ENCODE data around the gene MTMR2.
"Not testable (repeated sequence)": the region's sequence is repeated elsewhere in the genome, so short reads cannot be mapped to it uniquely, and the experiment has no call there.

Gene MTMR2

GRCh38 chr11:95888439-95888838 lies 35.5 kb downstream of the MTMR2 start:
- no peak for DNase-seq (ENCODE audit: low spot score)
- Mint-ChIP-seq H3K27ac (no peak overlapping the region), H3K36me3 (ENCODE audit: low read depth) (no peaks in the 10 kb centered on the region), H3K27me3 (ENCODE audit: low read depth) (no peaks in the 10 kb centered on the region), H3K4me3 (no peak overlapping the region), H3K4me1 (ENCODE audit: low read depth) (no peaks in the 10 kb centered on the region), H3K9me3 (no peaks in the 10 kb centered on the region)

GRCh38 chr11:95886462-95886861 lies 37.4 kb downstream of the MTMR2 start:
- no peak for DNase-seq (ENCODE audit: low spot score)
- no peaks in the 10 kb centered on the region for H3K4me1 Mint-ChIP-seq (ENCODE audit: low read depth)
- no peak overlapping the region for H3K27ac Mint-ChIP-seq
- H3K36me3 Mint-ChIP-seq (ENCODE audit: low read depth): peaks cover 3% of the 10 kb centered on the region
- no peak overlapping the region for H3K4me3 Mint-ChIP-seq
- H3K9me3 Mint-ChIP-seq: no peaks in the 10 kb centered on the region
- no peaks in the 10 kb centered on the region for H3K27me3 Mint-ChIP-seq (ENCODE audit: low read depth)

- H3K4me3 Mint-ChIP-seq: no peak overlapping the region
- no peaks in the 10 kb centered on the region for H3K4me1 Mint-ChIP-seq (ENCODE audit: low read depth)
- no peaks in the 10 kb centered on the region for H3K27me3 Mint-ChIP-seq (ENCODE audit: low read depth)
- H3K9me3 Mint-ChIP-seq: no peaks in the 10 kb centered on the region
- H3K36me3 Mint-ChIP-seq (ENCODE audit: low read depth): peaks cover 3% of the 10 kb centered on the region
- no peak for DNase-seq (ENCODE audit: low spot score)
- no peak overlapping the region for H3K27ac Mint-ChIP-seq
Measured at GRCh38 chr11:95884802-95885201, 39.1 kb downstream of the MTMR2 start.

- no peak overlapping the region for H3K27ac Mint-ChIP-seq
- peaks cover 3% of the 10 kb centered on the region for H3K36me3 Mint-ChIP-seq (ENCODE audit: low read depth)
- no peaks in the 10 kb centered on the region for H3K27me3 Mint-ChIP-seq (ENCODE audit: low read depth)
- H3K4me3 Mint-ChIP-seq: no peak overlapping the region
- DNase-seq (ENCODE audit: low spot score): no peak
- H3K4me1 Mint-ChIP-seq (ENCODE audit: low read depth): no peaks in the 10 kb centered on the region
- H3K9me3 Mint-ChIP-seq: no peaks in the 10 kb centered on the region
Measured at GRCh38 chr11:95884376-95884775, 39.5 kb downstream of the MTMR2 start.

GRCh38 chr11:95883381-95883780 lies 40.5 kb downstream of the MTMR2 start:
- Mint-ChIP-seq H3K27me3 (ENCODE audit: low read depth) (no peaks in the 10 kb centered on the region), H3K9me3 (no peaks in the 10 kb centered on the region), H3K4me1 (ENCODE audit: low read depth) (no peaks in the 10 kb centered on the region), H3K27ac (no peak overlapping the region), H3K36me3 (ENCODE audit: low read depth) (peaks cover 3% of the 10 kb centered on the region), H3K4me3 (no peak overlapping the region)
- no peak for DNase-seq (ENCODE audit: low spot score)

- Mint-ChIP-seq H3K4me3 (no peak overlapping the region), H3K9me3 (peaks cover 5% of the 10 kb centered on the region), H3K27ac (no peak overlapping the region), H3K27me3 (ENCODE audit: low read depth) (no peaks in the 10 kb centered on the region), H3K36me3 (ENCODE audit: low read depth) (peaks cover 9% of the 10 kb centered on the region), H3K4me1 (ENCODE audit: low read depth) (no peaks in the 10 kb centered on the region)
- no peak for DNase-seq (ENCODE audit: low spot score)
Measured at GRCh38 chr11:95877291-95877690, 46.6 kb downstream of the MTMR2 start.

- H3K27ac Mint-ChIP-seq; H3K36me3 Mint-ChIP-seq (ENCODE audit: low read depth); H3K27me3 Mint-ChIP-seq (ENCODE audit: low read depth); H3K9me3 Mint-ChIP-seq; H3K4me3 Mint-ChIP-seq; H3K4me1 Mint-ChIP-seq (ENCODE audit: low read depth); DNase-seq (ENCODE audit: low spot score): not testable (repeated sequence)
Measured at GRCh38 chr11:95870877-95871276, 53.0 kb downstream of the MTMR2 start.

GRCh38 chr11:95867105-95867504 lies 56.8 kb downstream of the MTMR2 start:
- H3K4me1 Mint-ChIP-seq (ENCODE audit: low read depth): peaks cover 3% of the 10 kb centered on the region
- H3K4me3 Mint-ChIP-seq: no peak overlapping the region
- H3K27ac Mint-ChIP-seq: no peak overlapping the region
- peaks cover 8% of the 10 kb centered on the region for H3K36me3 Mint-ChIP-seq (ENCODE audit: low read depth)
- no peaks in the 10 kb centered on the region for H3K9me3 Mint-ChIP-seq
- DNase-seq (ENCODE audit: low spot score): no peak
- H3K27me3 Mint-ChIP-seq (ENCODE audit: low read depth): no peaks in the 10 kb centered on the region

GRCh38 chr11:95863486-95864140 lies 60.3 kb downstream of the MTMR2 start:
- Mint-ChIP-seq H3K36me3 (ENCODE audit: low read depth) (peaks cover 6% of the 10 kb centered on the region), H3K27ac (no peak overlapping the region), H3K4me1 (ENCODE audit: low read depth) (peaks cover 3% of the 10 kb centered on the region), H3K27me3 (ENCODE audit: low read depth) (no peaks in the 10 kb centered on the region), H3K9me3 (no peaks in the 10 kb centered on the region), H3K4me3 (no peak overlapping the region)
- DNase-seq (ENCODE audit: low spot score): no peak

- not testable (repeated sequence) for H3K9me3 Mint-ChIP-seq; H3K27me3 Mint-ChIP-seq (ENCODE audit: low read depth); H3K27ac Mint-ChIP-seq; H3K36me3 Mint-ChIP-seq (ENCODE audit: low read depth); DNase-seq (ENCODE audit: low spot score); H3K4me3 Mint-ChIP-seq; H3K4me1 Mint-ChIP-seq (ENCODE audit: low read depth)
Measured at GRCh38 chr11:95860024-95860423, 63.9 kb downstream of the MTMR2 start.

GRCh38 chr11:95854362-95854761 lies 69.5 kb downstream of the MTMR2 start:
- H3K27me3 Mint-ChIP-seq (ENCODE audit: low read depth); H3K27ac Mint-ChIP-seq; DNase-seq (ENCODE audit: low spot score); H3K36me3 Mint-ChIP-seq (ENCODE audit: low read depth); H3K9me3 Mint-ChIP-seq; H3K4me3 Mint-ChIP-seq; H3K4me1 Mint-ChIP-seq (ENCODE audit: low read depth): not testable (repeated sequence)

GRCh38 chr11:95853862-95854261 lies 70.0 kb downstream of the MTMR2 start:
- DNase-seq (ENCODE audit: low spot score): no peak
- no peaks in the 10 kb centered on the region for H3K9me3 Mint-ChIP-seq
- no peak overlapping the region for H3K4me3 Mint-ChIP-seq
- peaks cover 4% of the 10 kb centered on the region for H3K36me3 Mint-ChIP-seq (ENCODE audit: low read depth)
- H3K4me1 Mint-ChIP-seq (ENCODE audit: low read depth): no peaks in the 10 kb centered on the region
- no peaks in the 10 kb centered on the region for H3K27me3 Mint-ChIP-seq (ENCODE audit: low read depth)
- H3K27ac Mint-ChIP-seq: no peak overlapping the region

GRCh38 chr11:95853138-95853537 lies 70.8 kb downstream of the MTMR2 start:
- no peaks in the 10 kb centered on the region for H3K4me1 Mint-ChIP-seq (ENCODE audit: low read depth)
- DNase-seq (ENCODE audit: low spot score): no peak
- no peaks in the 10 kb centered on the region for H3K9me3 Mint-ChIP-seq
- no peaks in the 10 kb centered on the region for H3K27me3 Mint-ChIP-seq (ENCODE audit: low read depth)
- H3K36me3 Mint-ChIP-seq (ENCODE audit: low read depth): peaks cover 4% of the 10 kb centered on the region
- no peak overlapping the region for H3K27ac Mint-ChIP-seq
- no peak overlapping the region for H3K4me3 Mint-ChIP-seq

- no peak overlapping the region for H3K27ac Mint-ChIP-seq
- no peaks in the 10 kb centered on the region for H3K27me3 Mint-ChIP-seq (ENCODE audit: low read depth)
- H3K36me3 Mint-ChIP-seq (ENCODE audit: low read depth): peaks cover 3% of the 10 kb centered on the region
- H3K4me1 Mint-ChIP-seq (ENCODE audit: low read depth): no peaks in the 10 kb centered on the region
- no peaks in the 10 kb centered on the region for H3K9me3 Mint-ChIP-seq
- DNase-seq (ENCODE audit: low spot score): no peak
- no peak overlapping the region for H3K4me3 Mint-ChIP-seq
Measured at GRCh38 chr11:95850137-95850536, 73.8 kb downstream of the MTMR2 start.

- Mint-ChIP-seq H3K36me3 (ENCODE audit: low read depth) (peaks cover 7% of the 10 kb centered on the region), H3K4me3 (no peak overlapping the region), H3K27ac (no peak overlapping the region), H3K9me3 (no peaks in the 10 kb centered on the region), H3K27me3 (ENCODE audit: low read depth) (no peaks in the 10 kb centered on the region), H3K4me1 (ENCODE audit: low read depth) (no peaks in the 10 kb centered on the region)
- DNase-seq (ENCODE audit: low spot score): no peak
Measured at GRCh38 chr11:95849087-95849825, 74.7 kb downstream of the MTMR2 start.

Measured in T-helper 2 cell treated with Interferon-gamma antibody and Interleukin-4, amounts not matched to agents 5 μg/mL and 100 μg/mL, for 36 hours (primary cell).